Measurements from ENCODE around the gene FAM229A. TPM values are rescaled to one million over a fixed set of nuclear protein-coding genes. Genes with fewer than 3 reads are reported as not detected.

The FAM229A gene
- total and polyA plus RNA-seq, 9 of the 15 experiments (the other 6 are each of a cell fraction or from before 2014, with no cell fraction given): 0.04 to 21.6 (median 7.4) TPM

DNA sequence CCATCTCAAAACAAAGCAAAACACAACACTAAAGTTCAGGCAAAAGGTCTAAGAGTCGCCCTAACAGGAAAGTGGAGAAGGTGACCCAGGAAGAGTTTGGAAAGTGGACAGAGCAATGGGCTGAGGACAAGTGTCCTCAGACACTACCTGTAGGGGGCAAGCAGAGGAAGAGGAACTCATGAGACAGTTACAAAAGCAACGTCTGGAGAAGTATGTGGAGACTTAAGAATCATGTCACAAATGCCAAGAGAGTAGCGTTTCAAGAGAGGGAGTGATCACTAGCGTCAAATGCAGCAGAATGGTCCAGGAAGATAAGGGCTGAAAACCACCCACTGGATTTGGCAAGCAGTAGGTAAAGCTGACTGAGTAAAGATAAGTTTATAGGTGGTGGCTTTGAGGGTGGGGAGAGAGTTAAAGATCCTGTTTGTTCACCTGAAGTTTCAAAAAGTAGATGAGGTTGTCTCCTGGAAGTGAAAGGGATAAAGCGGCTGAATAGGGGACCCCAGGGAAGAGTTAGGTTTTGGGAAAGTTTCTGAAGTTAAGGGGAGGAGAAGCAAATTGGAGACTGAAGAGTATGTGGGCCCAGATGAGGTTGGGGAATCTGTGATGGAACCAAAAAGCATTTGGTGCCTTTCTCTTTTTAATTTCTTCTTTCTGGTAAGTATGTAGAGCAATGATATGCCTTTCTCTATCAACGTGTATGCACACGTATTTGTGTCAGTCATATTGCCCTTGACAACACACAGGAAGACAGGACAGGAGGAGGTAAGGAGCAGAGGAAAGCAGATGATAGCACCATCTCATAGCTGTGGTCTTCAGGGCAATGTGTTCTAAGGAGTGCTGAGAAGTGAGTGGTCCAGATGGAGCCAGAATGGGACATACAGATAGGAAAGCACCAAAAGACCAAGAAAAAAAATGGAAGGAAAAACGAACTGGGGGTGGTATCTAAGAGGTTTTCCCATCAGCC is 28.9 kb upstream of the FAM229A start (continued):
- TF ChIP-seq, protein P1, sequence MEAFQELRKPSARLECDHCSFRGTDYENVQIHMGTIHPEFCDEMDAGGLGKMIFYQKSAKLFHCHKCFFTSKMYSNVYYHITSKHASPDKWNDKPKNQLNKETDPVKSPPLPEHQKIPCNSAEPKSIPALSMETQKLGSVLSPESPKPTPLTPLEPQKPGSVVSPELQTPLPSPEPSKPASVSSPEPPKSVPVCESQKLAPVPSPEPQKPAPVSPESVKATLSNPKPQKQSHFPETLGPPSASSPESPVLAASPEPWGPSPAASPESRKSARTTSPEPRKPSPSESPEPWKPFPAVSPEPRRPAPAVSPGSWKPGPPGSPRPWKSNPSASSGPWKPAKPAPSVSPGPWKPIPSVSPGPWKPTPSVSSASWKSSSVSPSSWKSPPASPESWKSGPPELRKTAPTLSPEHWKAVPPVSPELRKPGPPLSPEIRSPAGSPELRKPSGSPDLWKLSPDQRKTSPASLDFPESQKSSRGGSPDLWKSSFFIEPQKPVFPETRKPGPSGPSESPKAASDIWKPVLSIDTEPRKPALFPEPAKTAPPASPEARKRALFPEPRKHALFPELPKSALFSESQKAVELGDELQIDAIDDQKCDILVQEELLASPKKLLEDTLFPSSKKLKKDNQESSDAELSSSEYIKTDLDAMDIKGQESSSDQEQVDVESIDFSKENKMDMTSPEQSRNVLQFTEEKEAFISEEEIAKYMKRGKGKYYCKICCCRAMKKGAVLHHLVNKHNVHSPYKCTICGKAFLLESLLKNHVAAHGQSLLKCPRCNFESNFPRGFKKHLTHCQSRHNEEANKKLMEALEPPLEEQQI (IDR thresholded peaks at IDR 0.05): peak; percentile 91
- TF ChIP-seq, protein P2, sequence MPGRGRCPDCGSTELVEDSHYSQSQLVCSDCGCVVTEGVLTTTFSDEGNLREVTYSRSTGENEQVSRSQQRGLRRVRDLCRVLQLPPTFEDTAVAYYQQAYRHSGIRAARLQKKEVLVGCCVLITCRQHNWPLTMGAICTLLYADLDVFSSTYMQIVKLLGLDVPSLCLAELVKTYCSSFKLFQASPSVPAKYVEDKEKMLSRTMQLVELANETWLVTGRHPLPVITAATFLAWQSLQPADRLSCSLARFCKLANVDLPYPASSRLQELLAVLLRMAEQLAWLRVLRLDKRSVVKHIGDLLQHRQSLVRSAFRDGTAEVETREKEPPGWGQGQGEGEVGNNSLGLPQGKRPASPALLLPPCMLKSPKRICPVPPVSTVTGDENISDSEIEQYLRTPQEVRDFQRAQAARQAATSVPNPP (IDR thresholded peaks at IDR 0.05; ENCODE audit: borderline replicate concordance, insufficient read depth, insufficient read length): no peak
- TF ChIP-seq RBBP5 (IDR thresholded peaks at IDR 0.05; ENCODE audit: borderline replicate concordance, insufficient read depth, low read length, poor library complexity, severe bottlenecking) (no peak), CLOCK (CRISPR knock-in tag; IDR thresholded peaks at IDR 0.05; ENCODE audit: borderline replicate concordance) (no peak), JUN (IDR thresholded peaks at IDR 0.05; ENCODE audit: borderline replicate concordance, low read depth, low read length) (no peak), JUN (CRISPR knock-in tag; IDR thresholded peaks at IDR 0.05; ENCODE audit: borderline replicate concordance) (peak; percentile 21; the same call in 1 of the 2 replicates), SREBF1 (IDR thresholded peaks at IDR 0.05; ENCODE audit: borderline replicate concordance, low read depth, low read length) (no peak), ZNF431 (CRISPR knock-in tag; IDR thresholded peaks at IDR 0.05) (no peak; the same call in 1 of the 2 replicates), ZNF584 (CRISPR knock-in tag; IDR thresholded peaks at IDR 0.05; ENCODE audit: low read depth) (no peak), FOXK1 (CRISPR knock-in tag; IDR thresholded peaks at IDR 0.05; ENCODE audit: borderline replicate concordance) (no peak), HMGN3 (IDR thresholded peaks at IDR 0.05; ENCODE audit: borderline replicate concordance, extremely low read depth, insufficient read length, low read depth, low read length) (no peak), PRMT5 (CRISPR knock-in tag; IDR thresholded peaks at IDR 0.05) (no peak), ZNF764 (CRISPR knock-in tag; IDR thresholded peaks at IDR 0.05; ENCODE audit: low read depth) (no peak)
- TF ChIP-seq, protein P3, sequence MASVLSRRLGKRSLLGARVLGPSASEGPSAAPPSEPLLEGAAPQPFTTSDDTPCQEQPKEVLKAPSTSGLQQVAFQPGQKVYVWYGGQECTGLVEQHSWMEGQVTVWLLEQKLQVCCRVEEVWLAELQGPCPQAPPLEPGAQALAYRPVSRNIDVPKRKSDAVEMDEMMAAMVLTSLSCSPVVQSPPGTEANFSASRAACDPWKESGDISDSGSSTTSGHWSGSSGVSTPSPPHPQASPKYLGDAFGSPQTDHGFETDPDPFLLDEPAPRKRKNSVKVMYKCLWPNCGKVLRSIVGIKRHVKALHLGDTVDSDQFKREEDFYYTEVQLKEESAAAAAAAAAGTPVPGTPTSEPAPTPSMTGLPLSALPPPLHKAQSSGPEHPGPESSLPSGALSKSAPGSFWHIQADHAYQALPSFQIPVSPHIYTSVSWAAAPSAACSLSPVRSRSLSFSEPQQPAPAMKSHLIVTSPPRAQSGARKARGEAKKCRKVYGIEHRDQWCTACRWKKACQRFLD (CRISPR knock-in tag; IDR thresholded peaks at IDR 0.05): peak; percentile 50; the same call in 1 of the 2 replicates

All from K562 (cell line).